GM19372 (cell line): Measurements from ENCODE around the gene PDZD2.

Source experiments
- ATAC-seq: cut with Tn5 transposase; IDR thresholded peaks from one replicate; pipeline ENCODE4 v1.9.1; 2021; ENCODE audit warnings: mild to moderate bottlenecking, low read depth, moderate library complexity; ENCODE audit not compliant: unreplicated experiment

The PDZD2 gene

DNA sequence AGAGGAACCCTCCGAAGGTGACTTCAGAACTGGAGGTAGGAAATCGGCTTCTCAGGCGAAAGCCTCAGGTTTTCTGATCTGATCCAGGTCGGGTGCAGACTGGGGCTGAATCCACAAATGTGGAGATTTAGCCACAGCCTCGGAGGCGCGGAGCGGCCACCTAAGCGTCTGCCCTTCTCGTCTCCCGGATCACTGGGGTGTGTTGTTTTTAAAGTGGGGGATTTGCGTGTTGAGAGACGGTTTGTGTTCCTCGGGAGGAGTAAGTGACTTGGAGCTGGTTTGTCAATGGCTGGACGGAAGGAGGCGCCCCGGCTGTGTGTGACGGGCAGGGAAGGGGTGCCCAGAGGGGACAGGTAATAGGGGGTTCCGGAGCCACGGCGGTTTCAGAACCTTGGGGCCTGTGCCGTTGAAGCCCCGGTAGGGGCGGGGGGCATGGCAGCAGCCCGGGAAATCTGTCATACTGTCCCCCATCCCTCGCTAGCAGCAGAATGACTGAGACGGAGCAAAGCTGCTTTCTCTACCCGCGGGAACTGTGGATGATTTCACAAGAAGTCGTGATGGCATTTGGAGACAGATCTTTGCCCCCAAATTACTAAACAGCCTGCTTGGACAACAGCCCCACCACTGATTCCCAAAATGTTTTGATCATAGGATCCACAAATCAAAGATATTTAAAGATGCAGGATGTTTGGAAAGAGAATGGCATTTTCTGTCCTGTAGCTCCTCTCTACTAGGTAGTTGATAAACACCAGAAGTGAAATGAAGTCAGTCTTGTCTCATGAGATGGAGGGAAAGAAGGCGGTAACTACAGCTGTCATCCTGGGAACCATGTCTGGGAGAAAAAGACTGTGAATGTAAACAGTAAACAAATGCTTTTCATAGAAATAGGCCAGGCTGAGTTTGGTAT is 216.5 kb downstream of the PDZD2 start:
- no peak for ATAC-seq

- no peak for ATAC-seq
Measured at GRCh38 chr5:31859096-31859495, 220.2 kb downstream of the PDZD2 start.

DNA sequence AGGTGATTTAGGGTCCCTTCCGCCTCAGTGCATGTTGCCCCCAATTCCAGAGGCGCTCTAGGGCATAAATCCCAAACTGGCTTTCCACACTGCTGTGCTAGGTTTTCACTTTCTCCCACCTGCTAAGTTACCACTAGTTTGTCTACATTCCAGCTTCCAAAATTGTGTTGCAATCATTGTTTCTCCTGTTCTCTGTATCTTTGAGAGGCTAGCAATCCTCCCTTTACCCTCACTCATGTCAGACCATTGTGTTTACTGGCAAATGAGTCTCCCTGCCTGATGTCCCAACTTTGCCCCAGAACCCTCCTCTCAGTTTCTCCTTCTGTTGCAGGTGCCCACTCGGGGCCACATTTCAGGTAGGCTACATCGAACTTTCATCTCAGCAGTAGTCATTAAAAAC is 221.3 kb downstream of the PDZD2 start:
- no peak for ATAC-seq

DNA sequence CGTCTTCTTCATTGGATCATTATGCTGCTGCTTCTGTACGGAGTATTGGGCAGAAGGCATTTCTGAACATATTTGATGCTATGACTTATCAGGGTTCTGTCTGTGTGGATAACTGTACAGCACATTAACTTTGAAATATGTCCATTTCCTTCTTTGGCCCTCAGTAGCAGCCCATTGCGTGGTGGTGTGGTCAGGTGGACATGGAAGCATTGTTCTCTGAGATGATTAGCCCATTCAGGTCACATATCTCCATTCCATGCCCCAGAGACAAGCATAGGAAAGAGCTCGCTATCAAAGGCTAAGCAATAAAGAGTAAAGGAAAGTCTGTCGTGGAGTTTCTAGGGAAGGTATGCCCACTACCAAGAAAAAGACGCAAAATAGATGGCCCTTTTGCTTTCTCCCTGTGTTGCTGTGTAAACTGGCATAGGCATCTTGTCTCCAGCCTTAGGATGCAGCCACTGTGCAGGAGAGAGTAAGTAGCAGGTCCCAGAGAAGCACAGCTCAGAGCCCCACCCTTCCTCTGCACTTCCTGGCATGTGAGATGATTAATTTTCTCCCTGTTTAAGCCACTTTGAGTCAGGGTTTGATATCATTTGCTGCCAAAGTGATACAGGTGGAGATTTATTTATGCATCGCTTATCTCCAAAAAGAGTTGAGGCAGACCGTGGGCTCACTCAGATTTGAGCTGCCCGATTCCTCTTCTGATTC is 221.9 kb downstream of the PDZD2 start:
- no peak for ATAC-seq

DNA sequence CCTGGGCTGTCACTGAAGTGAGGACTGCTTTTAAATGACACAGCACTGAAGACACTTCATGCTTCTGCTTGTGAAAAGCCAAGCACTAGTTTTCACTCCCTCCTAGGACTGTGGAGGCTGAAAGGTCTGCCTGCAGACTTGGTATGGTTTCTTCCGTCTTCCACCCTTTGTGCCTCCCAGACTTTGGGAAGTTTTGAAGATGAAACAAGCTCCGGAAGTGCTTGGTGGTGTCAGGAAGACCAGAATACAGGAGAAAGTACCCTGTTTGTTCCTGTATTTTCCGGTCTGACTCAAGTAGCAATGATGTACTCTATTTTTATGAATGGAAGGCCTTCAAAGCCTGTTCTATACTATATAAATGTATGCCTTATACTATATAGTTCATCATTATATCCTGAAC is 222.7 kb downstream of the PDZD2 start:
- ATAC-seq = no peak

DNA sequence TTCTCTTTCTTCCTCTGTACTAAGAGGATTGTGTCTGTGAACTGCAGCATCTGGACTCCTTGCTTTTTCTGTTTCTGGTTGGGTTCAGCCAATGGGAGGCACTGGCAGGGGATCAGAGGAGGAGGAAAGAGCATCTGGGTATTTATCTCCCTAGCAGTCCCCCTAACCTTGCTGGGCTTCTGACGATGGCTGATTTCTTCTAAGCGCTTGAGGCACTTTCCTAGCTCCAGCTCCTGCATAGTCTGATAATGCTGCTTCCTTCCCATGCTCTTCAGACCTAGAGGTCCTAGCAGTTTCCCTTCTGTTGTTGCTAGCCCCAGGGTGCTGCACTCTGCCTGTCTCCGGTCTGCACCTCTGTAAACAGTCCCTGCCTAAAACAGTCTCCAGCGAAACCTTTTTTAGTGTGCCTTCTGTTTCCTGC is 225.1 kb downstream of the PDZD2 start:
- ATAC-seq = no peak

DNA sequence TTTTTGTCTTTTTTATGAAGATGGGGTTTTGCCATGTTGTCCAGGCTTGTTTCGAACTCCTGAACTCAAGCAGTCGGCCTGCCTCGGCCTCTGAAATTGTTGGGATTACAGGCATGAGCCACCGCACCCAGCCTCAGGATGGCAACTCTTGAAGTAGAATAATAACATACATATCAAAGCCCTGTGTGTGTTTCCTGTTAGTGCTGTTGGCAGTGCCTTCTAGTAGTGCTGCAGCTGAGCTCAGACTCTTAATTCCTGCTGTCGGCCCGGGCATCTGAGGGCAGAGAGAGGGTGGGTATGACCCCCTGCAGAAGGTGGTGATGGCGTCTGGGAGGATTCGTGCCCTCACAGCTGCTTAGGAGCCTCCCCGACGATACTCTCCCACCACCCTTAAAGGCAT is 227.2 kb downstream of the PDZD2 start:
- no peak for ATAC-seq

DNA sequence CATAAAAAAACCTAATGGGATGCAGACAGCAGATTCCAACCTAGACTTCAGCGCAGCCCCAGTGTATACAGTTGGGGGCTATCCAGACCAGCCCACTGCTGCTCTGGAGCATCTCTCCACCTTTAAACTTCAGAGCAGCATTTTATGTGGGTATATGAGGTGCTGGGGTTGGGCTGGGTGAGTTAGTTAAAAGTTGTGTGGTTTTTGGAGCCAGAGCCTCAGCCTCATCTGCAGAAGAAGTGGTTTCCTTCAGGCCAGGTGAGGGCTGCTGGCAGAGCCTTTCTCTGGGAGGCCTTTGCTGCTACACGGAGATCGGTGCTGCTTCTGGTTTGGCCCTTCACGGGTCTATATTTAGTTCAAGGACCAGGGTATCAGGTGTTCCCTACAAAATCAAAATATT is 228.3 kb downstream of the PDZD2 start:
- no peak for ATAC-seq

- ATAC-seq = no peak
Measured at GRCh38 chr5:31880449-31880848, 241.5 kb downstream of the PDZD2 start.

- ATAC-seq = no peak
Measured at GRCh38 chr5:31884896-31885295, 246.0 kb downstream of the PDZD2 start.

- no peak for ATAC-seq
Measured at GRCh38 chr5:31886206-31886605, 247.3 kb downstream of the PDZD2 start.

- no peak for ATAC-seq
Measured at GRCh38 chr5:31887556-31887955, 248.6 kb downstream of the PDZD2 start.

GRCh38 chr5:31888564-31888963 is 249.6 kb downstream of the PDZD2 start:
- ATAC-seq = no peak

DNA sequence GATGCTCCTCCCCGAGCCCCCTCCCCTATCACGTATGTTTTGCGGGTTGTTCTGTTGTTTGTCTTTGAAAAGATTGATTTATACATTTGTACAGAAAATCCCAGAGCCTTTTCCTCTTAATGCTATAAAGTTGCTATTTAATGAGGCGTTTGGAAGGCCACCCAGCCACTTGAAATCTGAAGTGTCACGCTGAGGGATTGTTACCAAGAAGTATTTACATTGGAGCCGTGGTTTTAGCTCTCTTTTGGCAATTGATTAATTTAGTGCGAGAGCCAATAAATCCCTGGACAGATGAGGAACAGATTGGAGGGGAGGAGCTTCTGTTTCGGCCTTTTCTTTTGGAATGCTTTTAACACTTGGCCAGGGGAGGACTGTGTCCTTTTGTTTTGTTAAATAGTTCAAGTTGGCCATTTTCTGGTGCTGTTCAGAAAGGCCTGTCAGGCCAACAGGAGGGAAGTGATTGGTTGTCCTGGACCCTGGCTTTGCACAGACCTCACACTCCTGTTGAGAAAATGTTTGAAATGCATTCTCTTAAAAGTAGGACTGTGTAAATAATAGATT is 250.2 kb downstream of the PDZD2 start:
- no peak for ATAC-seq

GRCh38 chr5:31890046-31890445 is 251.1 kb downstream of the PDZD2 start:
- ATAC-seq = no peak

- ATAC-seq = no peak
Measured at GRCh38 chr5:31894141-31894540, 255.2 kb downstream of the PDZD2 start.

DNA sequence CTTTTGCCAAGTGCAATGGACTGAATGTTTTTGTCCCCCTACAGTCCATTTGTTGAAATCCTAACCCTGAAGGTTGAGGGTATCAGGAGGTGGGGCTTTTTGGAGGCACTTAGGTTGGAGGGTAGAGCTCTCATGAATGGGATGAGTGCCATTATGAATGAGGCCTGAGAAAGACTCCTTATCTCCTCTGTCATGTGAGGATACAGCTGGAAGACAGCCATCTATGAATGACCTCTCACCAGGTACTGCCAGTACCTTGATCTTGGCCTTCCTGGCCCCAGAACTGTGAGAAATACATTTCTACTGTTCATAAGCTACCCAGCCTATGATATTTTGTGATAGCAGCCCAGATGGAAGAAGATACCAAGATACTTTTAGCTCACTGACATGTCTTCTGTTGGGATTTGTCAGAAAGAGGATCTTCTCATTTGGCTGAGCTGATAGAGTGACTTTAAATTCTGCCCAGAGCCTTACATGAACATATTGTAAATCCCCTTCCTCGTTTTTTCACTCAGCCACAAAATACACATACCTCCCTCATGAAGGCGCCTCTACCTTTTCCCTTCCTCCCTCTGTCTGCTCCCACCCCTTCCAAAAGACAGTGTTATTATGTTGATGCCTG is 256.4 kb downstream of the PDZD2 start:
- ATAC-seq = no peak

DNA sequence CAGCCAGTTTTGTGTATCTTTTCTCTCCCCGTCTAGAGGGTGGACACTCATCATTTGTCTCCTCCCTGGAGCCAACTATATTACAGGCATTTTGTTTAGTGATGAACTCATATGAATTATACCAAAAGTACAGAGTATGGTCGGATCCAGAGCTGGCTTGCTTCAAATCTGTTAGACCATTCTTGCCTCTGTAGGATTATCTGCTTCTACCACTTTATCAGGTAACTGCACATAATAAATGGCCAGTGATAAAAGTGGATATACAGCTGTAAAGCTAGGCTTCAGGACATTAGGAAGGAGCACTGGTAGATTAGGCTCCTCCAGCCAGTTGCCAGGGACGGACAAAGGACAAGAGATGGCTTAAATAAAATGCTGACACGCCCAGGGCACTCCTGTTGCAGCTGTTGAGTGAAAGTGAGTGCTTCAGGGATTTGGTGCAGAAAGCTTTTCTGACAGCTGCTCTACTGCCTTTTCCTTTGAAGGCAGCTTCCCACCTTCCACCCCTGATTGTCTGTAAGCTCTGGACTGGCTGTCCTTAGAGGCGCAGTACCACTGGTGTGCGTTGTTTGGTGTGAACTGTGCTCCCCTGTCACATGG is 259.2 kb downstream of the PDZD2 start:
- ATAC-seq = no peak

DNA sequence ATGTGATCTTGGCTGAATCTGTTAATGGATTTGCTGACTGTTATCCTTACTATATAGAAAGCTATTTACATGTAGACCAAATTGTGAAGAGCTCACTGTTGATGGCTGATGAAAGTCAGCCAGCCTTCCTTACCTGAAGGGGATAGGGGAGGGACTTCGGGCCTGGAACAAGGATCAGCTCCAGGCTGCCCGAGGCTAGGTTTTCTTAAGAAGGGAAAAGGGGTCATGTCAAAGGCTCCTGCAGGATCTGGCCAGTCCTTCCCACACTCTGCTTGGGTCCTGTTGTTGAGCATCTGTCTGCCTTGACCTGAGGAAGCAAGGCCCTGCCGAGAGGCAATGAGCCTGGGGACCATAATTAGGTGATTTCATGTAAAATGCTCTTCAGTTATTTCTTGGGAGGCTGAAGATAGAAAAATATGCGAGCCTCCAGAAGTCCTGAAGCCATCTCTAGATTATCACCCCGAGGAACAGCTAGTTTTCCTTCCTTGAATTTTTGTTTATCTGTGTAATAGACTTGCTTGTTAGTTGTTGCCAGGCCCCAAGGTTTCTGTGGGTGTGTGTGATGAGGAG is 261.4 kb downstream of the PDZD2 start:
- ATAC-seq = no peak

DNA sequence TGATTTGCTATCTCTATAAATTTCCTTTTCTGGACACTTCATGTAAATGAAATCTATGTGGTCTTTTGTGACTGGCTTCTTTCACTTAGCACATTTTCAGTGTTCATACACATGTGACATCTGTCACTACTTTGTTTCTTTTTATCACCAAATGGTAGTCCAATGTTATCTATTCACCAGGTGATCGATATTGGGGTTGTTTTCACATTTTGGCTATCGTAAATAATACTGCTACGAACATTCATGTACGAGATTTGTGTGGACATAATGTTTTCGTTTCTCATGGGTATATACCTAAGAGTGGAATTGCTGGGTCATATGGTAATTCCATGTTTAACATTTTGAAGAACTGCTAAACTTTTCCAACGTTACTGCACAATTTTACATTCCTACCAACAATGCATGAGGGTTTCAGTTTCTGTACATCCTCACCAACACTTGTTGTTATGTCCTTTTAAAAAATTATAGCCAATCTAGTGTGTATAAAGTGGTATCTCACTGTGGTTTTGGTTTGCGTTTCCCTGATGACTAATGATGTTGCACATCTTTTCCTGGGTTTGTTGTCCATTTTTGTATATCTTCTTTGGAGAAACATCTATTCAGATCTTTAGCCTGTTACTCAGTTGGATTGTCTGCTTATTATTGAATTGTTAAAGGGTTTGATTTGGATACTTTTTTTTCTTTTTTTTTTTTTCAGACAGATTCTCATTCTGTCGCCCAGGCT is 263.0 kb downstream of the PDZD2 start:
- ATAC-seq = no peak
